ENCODE measurements around the gene DNAJC6. TPM values are rescaled to one million over a fixed set of nuclear protein-coding genes. Genes with fewer than 3 reads are reported as not detected.

The DNAJC6 gene
- polyA plus RNA-seq, 1 of the 3 experiments (the other 2 are of a cell fraction), result 1.9 TPM

- H2AFZ ChIP-seq (ENCODE audit: low read depth), result no peak overlapping the region
- no peak overlapping the region for H3K4me2 ChIP-seq
- no peaks in the 10 kb centered on the region; a peak in 1 of 4 replicates for H3K4me1 ChIP-seq (ENCODE audit: control insufficient read depth in 1 of 2, insufficient read depth in 2 of 2, low read depth in 1 of 2, low read length in 1 of 2)
- no peak for TF ChIP-seq RCOR1 (IDR thresholded peaks at IDR 0.05; ENCODE audit: low read length)
- no peak for TF ChIP-seq NFIC (IDR thresholded peaks at IDR 0.05; ENCODE audit: borderline replicate concordance)
- TF ChIP-seq RXRA (IDR thresholded peaks at IDR 0.05; ENCODE audit: borderline replicate concordance, low read depth), result no peak
- TF ChIP-seq EZH2phosphoT487 (IDR thresholded peaks at IDR 0.05; ENCODE audit: borderline replicate concordance, low read depth), result no peak
- TF ChIP-seq YY1 (IDR thresholded peaks at IDR 0.05; ENCODE audit: low read depth), result no peak
- no peak for TF ChIP-seq TAF1 (IDR thresholded peaks at IDR 0.05; ENCODE audit: borderline replicate concordance, low read depth, low read length)
- no peak for TF ChIP-seq SMC3 (IDR thresholded peaks at IDR 0.05; ENCODE audit: low read depth, low read length)
- TF ChIP-seq IRF3 (IDR thresholded peaks at IDR 0.05; ENCODE audit: low read depth, low read length), result no peak
- TF ChIP-seq NRF1 (IDR thresholded peaks at IDR 0.05; ENCODE audit: low read depth, low read length), result no peak
- no peak for TF ChIP-seq EP300 (IDR thresholded peaks at IDR 0.05; ENCODE audit: borderline replicate concordance in 1 of 2, low read depth in 1 of 2, low read length in 1 of 2)
- no peak for TF ChIP-seq GABPA (IDR thresholded peaks at IDR 0.05; ENCODE audit: low read depth)
- TF ChIP-seq TCF12 (IDR thresholded peaks at IDR 0.05), result no peak
- no peak for TF ChIP-seq TEAD4 (IDR thresholded peaks at IDR 0.05; ENCODE audit: borderline replicate concordance, insufficient read depth)
- TF ChIP-seq MXI1 (IDR thresholded peaks at IDR 0.05; ENCODE audit: low read depth, low read length), result no peak
- no peaks in the 10 kb centered on the region for H3K9me2 ChIP-seq
- no peaks in the 10 kb centered on the region for H3K9me3 ChIP-seq
- H3K4me3 ChIP-seq (ENCODE audit: low read depth in 2 of 2, low read length in 1 of 2), result no peak overlapping the region
- WGBS (ENCODE audit: low lambda C conversion rate), result 35% methylated on average over 1 of the region's 1 CpG
- no peak overlapping the region for H3K9ac ChIP-seq
- H3K27me3 ChIP-seq (ENCODE audit: insufficient read depth), result no peaks in the 10 kb centered on the region
- POLR2A ChIA-PET, result interaction anchor here (0.6 kb wide), 1 partner anchor 15 kb away, joined by 4 read pairs; no protein-coding TSS in a partner anchor
- no peaks in the 10 kb centered on the region for H4K20me1 ChIP-seq (ENCODE audit: insufficient read depth)
- no peak for DNase-seq
- CTCF ChIA-PET, result no interaction called here
- H3K36me3 ChIP-seq (replicated peaks in 1 of 2; ENCODE audit: control insufficient read depth in 1 of 2, insufficient read depth in 2 of 2, low read length in 1 of 2), result no peaks in the 10 kb centered on the region
- H3K27ac ChIP-seq (ENCODE audit: low read depth in 2 of 2, low read length in 1 of 2), result no peak overlapping the region
- H3K79me2 ChIP-seq (ENCODE audit: insufficient read depth), result no peaks in the 10 kb centered on the region
- H3F3A ChIP-seq (replicated peaks; ENCODE audit: insufficient read depth), result no peaks in the 10 kb centered on the region
These were observed 23.5 kb downstream of the DNAJC6 start for GRCh38 chr1:65332821-65333220.

GRCh38 chr1:65334081-65334480, 24.7 kb downstream of the DNAJC6 start:
- WGBS (ENCODE audit: low lambda C conversion rate), result 75% methylated on average over 2 of the region's 2 CpGs

More at GRCh38 chr1:65334081-65334480, 24.7 kb downstream of the DNAJC6 start:
- Histone ChIP-seq H3K79me2 (ENCODE audit: insufficient read depth) (no peaks in the 10 kb centered on the region), H2AFZ (ENCODE audit: low read depth) (no peak overlapping the region), H3F3A (replicated peaks; ENCODE audit: insufficient read depth) (no peaks in the 10 kb centered on the region), H3K9ac (no peak overlapping the region), H3K27ac (ENCODE audit: low read depth in 2 of 2, low read length in 1 of 2) (no peak overlapping the region), H3K9me3 (no peaks in the 10 kb centered on the region), H4K20me1 (ENCODE audit: insufficient read depth) (no peaks in the 10 kb centered on the region), H3K4me2 (no peak overlapping the region), H3K4me1 (ENCODE audit: control insufficient read depth in 1 of 2, insufficient read depth in 2 of 2, low read depth in 1 of 2, low read length in 1 of 2) (no peaks in the 10 kb centered on the region; a peak in 1 of 4 replicates), H3K36me3 (replicated peaks in 1 of 2; ENCODE audit: control insufficient read depth in 1 of 2, insufficient read depth in 2 of 2, low read length in 1 of 2) (no peaks in the 10 kb centered on the region), H3K9me2 (no peaks in the 10 kb centered on the region), H3K4me3 (ENCODE audit: low read depth in 2 of 2, low read length in 1 of 2) (no peak overlapping the region), H3K27me3 (ENCODE audit: insufficient read depth) (no peaks in the 10 kb centered on the region)
- no peak for TF ChIP-seq FOXM1 (IDR thresholded peaks at IDR 0.05; ENCODE audit: low read depth)
- TF ChIP-seq MAX (IDR thresholded peaks at IDR 0.05; ENCODE audit: low read depth), result no peak
- TF ChIP-seq EZH2phosphoT487 (IDR thresholded peaks at IDR 0.05; ENCODE audit: borderline replicate concordance, low read depth), result no peak
- no peak for TF ChIP-seq GATA2 (CRISPR knock-in tag; IDR thresholded peaks at IDR 0.05)
- no peak for TF ChIP-seq MXI1 (IDR thresholded peaks at IDR 0.05; ENCODE audit: low read depth, low read length)
- TF ChIP-seq ELF1 (IDR thresholded peaks at IDR 0.05), result no peak
- TF ChIP-seq TCF12 (IDR thresholded peaks at IDR 0.05), result no peak
- TF ChIP-seq POLR2AphosphoS5 (IDR thresholded peaks at IDR 0.05; ENCODE audit: low read depth, low read length), result no peak
- no peak for TF ChIP-seq USF2 (IDR thresholded peaks at IDR 0.05; ENCODE audit: borderline replicate concordance, low read depth, low read length)
- TF ChIP-seq CHD2 (IDR thresholded peaks at IDR 0.05; ENCODE audit: low read length, partially characterized antibody), result no peak
- no peak for TF ChIP-seq IRF3 (IDR thresholded peaks at IDR 0.05; ENCODE audit: low read depth, low read length)
- no peak for TF ChIP-seq TAF1 (IDR thresholded peaks at IDR 0.05; ENCODE audit: borderline replicate concordance, low read depth, low read length)
- no peak for DNase-seq
- POLR2A ChIA-PET, result no interaction called here
- CTCF ChIA-PET, result no interaction called here
